PC-9 (cell line): ENCODE measurements around the gene SPARCL1. TPM values are rescaled to one million over a fixed set of nuclear protein-coding genes. Genes with fewer than 3 reads are reported as not detected.
A peak's percentile ranks its signal among the peaks of the same experiment; 100 is the strongest.
"Not testable (repeated sequence)": the region's sequence is repeated elsewhere in the genome, so short reads cannot be mapped to it uniquely, and the experiment has no call there.

ENCODE experiments used
- BruUV-seq: library from RNA; stranded (reverse); fragments of 400-500 nt; replicated peaks from 2 replicates; lab custom pipeline; 2021; lab: Mats Ljungman, UMichigan
- CTCF ChIA-PET: fragments of 300-600 bp; sonication (Branson Sonifier 250); formaldehyde crosslinking; loops from one replicate; lab custom pipeline; 2022; ENCODE audit warnings: antibody characterized with exemption; lab: Charles Lee
- POLR2A ChIA-PET: fragments of 300-600 bp; sonication (Branson Sonifier 250); formaldehyde crosslinking; loops from one replicate; lab custom pipeline; 2022; ENCODE audit warnings: antibody characterized with exemption; ENCODE audit not compliant: unreplicated experiment; lab: Charles Lee
- DNase-seq, 2 experiments: peaks; one replicate each; pipeline versions ENCODE4 v3.0.0 to v3.0.0-alpha.2; 2015 to 2022; ENCODE audit warnings: mixed read lengths in 1 of 2
- H2AFZ ChIP-seq: fragments of 200-600 bp; sonication (generic); 2 replicates; pipeline ENCODE4 v1.8.1; 2017; ENCODE audit warnings: antibody characterized with exemption
- H3F3A ChIP-seq: fragments of 200-600 bp; sonication (generic); 2 replicates; pipeline ENCODE4 v1.8.1; 2017; ENCODE audit warnings: antibody characterized with exemption, mild to moderate bottlenecking, low read depth; ENCODE audit not compliant: insufficient read depth
- H3K27ac ChIP-seq: fragments of 200-600 bp; sonication (generic); 2 replicates; pipeline ENCODE4 v1.6.1; 2016; ENCODE audit warnings: mixed run types
- H3K27me3 ChIP-seq: fragments of 200-600 bp; sonication (generic); 2 replicates; pipeline ENCODE4 v1.6.1; 2016; ENCODE audit warnings: low read depth, mixed run types; ENCODE audit not compliant: insufficient read depth
- H3K36me3 ChIP-seq: fragments of 200-600 bp; sonication (generic); 2 replicates; pipeline ENCODE4 v1.6.1; 2016; ENCODE audit warnings: low read depth, mixed run types
- H3K4me1 ChIP-seq: fragments of 200-600 bp; sonication (generic); replicated peaks from 2 replicates; pipeline ENCODE4 v1.6.1; 2016; ENCODE audit warnings: mixed run types; ENCODE audit not compliant: insufficient read depth
- H3K4me2 ChIP-seq: fragments of 200-600 bp; sonication (generic); 2 replicates; pipeline ENCODE4 v1.6.1; 2017; ENCODE audit warnings: mixed run types
- H3K4me3 ChIP-seq: fragments of 200-600 bp; sonication (generic); 2 replicates; pipeline ENCODE4 v1.6.1; 2016; ENCODE audit warnings: mixed run types
- H3K79me2 ChIP-seq: fragments of 200-600 bp; sonication (generic); 2 replicates; pipeline ENCODE4 v1.6.1; 2017; ENCODE audit warnings: low read depth, mixed run types
- H3K9me2 ChIP-seq: fragments of 200-600 bp; sonication (generic); 2 replicates; pipeline ENCODE4 v1.8.1; 2017; ENCODE audit warnings: mild to moderate bottlenecking; ENCODE audit not compliant: insufficient read depth
- H3K9me3 ChIP-seq: fragments of 200-600 bp; sonication (generic); 2 replicates; pipeline ENCODE4 v1.8.1; 2016; ENCODE audit warnings: low read depth; ENCODE audit not compliant: insufficient read depth
- H4K20me1 ChIP-seq: fragments of 200-600 bp; sonication (generic); 2 replicates; pipeline ENCODE4 v1.8.1; 2017; ENCODE audit not compliant: insufficient read depth
- CTCF ChIP-seq: fragments of 200-600 bp; sonication (generic); conservative IDR thresholded peaks from 2 replicates; pipeline ENCODE4 v1.6.1; 2017; ENCODE audit warnings: mixed run types, antibody characterized with exemption, mild to moderate bottlenecking, moderate library complexity
- EZH2 ChIP-seq: fragments of 200-600 bp; sonication (generic); IDR thresholded peaks from 2 replicates; pipeline ENCODE4 v1.8.0; 2017; ENCODE audit warnings: antibody characterized with exemption, low read depth
- intact Hi-C: fragments of 100-400 bp; cut with micrococcal nuclease; formaldehyde crosslinking; loops from one replicate; pipeline ENCODE4 v1.10.0; 2022; ENCODE audit not compliant: unreplicated experiment
- total RNA-seq: library from RNA; stranded (reverse); gene quantifications from 2 replicates; pipeline ENCODE4 v1.2.3, GENCODE V29; 2021

Gene SPARCL1
- total RNA-seq, 1 experiment from 2014 or later: not detected

DNA sequence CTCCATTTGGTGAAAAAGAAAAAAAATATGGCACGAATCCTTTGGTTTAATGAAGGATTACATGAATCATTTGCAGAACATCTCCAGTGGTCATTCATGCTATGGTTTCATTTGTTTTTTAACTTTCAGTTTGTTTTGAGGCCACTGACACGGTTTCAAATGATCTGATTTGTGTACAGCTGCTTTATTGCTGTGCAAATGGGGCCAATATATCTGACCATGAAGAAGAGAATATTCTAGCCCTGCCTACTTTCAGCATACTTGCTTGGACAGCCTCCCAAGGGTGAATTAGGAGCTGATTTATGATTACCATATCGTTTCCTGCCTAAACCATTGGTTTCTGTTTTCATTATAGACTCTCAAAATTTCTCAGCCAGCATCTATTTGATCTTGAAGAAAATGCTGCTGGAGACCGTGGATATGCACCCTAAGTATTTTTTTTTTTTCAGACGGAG, 30.7 kb downstream of the SPARCL1 start:
- CTCF ChIA-PET: interaction anchor here (0.7 kb wide), 1 partner anchor 1126 kb away, joined by 4 read pairs; no protein-coding TSS in a partner anchor
- H3K36me3 ChIP-seq: no peaks in the 10 kb centered on the region
- no peaks in the 10 kb centered on the region for H3K27me3 ChIP-seq
- no peak overlapping the region for H3K4me3 ChIP-seq
- POLR2A ChIA-PET: no interaction called here
- no peaks in the 10 kb centered on the region for H3F3A ChIP-seq
- no peaks in the 10 kb centered on the region for H4K20me1 ChIP-seq
- TF ChIP-seq EZH2: no peak
- no peak overlapping the region for H3K27ac ChIP-seq
- no peak for DNase-seq
- intact Hi-C loops: no loop called here
- BruUV-seq: no TSS peak
- H3K9me3 ChIP-seq: no peaks in the 10 kb centered on the region
- no peak overlapping the region for H2AFZ ChIP-seq
- H3K4me2 ChIP-seq: no peak overlapping the region
- H3K9me2 ChIP-seq: no peaks in the 10 kb centered on the region
- H3K79me2 ChIP-seq: no peaks in the 10 kb centered on the region
- no peaks in the 10 kb centered on the region for H3K4me1 ChIP-seq

DNA sequence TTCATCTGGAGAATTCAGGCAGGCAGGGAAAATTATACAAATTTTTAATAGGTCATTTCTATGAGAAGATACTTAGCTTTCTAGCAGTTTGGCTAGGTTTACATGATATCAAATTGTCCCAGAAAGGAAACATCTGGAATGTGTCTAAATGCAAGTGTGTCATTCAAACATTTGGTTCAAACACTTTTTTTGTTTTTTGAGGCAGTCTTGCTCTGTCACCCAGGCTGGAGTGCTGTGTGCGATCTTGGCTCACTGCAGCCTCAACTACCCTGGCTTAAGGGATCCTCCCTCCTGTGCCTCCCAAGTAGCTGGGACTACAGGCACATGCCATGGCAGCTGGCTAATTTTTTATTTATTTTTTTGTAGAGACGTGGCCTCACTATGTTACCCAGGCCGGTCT, 31.6 kb downstream of the SPARCL1 start:
- H3K4me3 ChIP-seq: no peak overlapping the region
- no peaks in the 10 kb centered on the region for H3K4me1 ChIP-seq
- CTCF ChIA-PET: interaction anchor here (1.0 kb wide), 1 partner anchor 352 kb away, joined by 3 read pairs; no protein-coding TSS in a partner anchor
- no peak overlapping the region for H3K27ac ChIP-seq
- H3K27me3 ChIP-seq: no peaks in the 10 kb centered on the region
- H3K9me2 ChIP-seq: no peaks in the 10 kb centered on the region
- H4K20me1 ChIP-seq: no peaks in the 10 kb centered on the region
- H3K79me2 ChIP-seq: no peaks in the 10 kb centered on the region
- DNase-seq: no peak
- BruUV-seq: no TSS peak
- no peak overlapping the region for H2AFZ ChIP-seq
- H3F3A ChIP-seq: no peaks in the 10 kb centered on the region
- TF ChIP-seq CTCF: no peak
- TF ChIP-seq EZH2: no peak
- H3K4me2 ChIP-seq: no peak overlapping the region
- POLR2A ChIA-PET: no interaction called here
- H3K36me3 ChIP-seq: no peaks in the 10 kb centered on the region
- H3K9me3 ChIP-seq: no peaks in the 10 kb centered on the region
- intact Hi-C loops: no loop called here

- H3K4me3 ChIP-seq: no peak overlapping the region
- no peaks in the 10 kb centered on the region for H3F3A ChIP-seq
- H2AFZ ChIP-seq: no peak overlapping the region
- DNase-seq: no peak
- H3K4me1 ChIP-seq: no peaks in the 10 kb centered on the region
- H3K79me2 ChIP-seq: no peaks in the 10 kb centered on the region
- H3K9me2 ChIP-seq: no peaks in the 10 kb centered on the region
- no peak overlapping the region for H3K27ac ChIP-seq
- no peaks in the 10 kb centered on the region for H3K9me3 ChIP-seq
- intact Hi-C loops: no loop called here
- no TSS peak for BruUV-seq
- H3K4me2 ChIP-seq: no peak overlapping the region
- ChIA-PET POLR2A (no interaction called here), CTCF (interaction anchor here (1.0 kb wide), 1 partner anchor 352 kb away, joined by 3 read pairs; no protein-coding TSS in a partner anchor)
- H4K20me1 ChIP-seq: no peaks in the 10 kb centered on the region
- no peaks in the 10 kb centered on the region for H3K27me3 ChIP-seq
- no peaks in the 10 kb centered on the region for H3K36me3 ChIP-seq
- TF ChIP-seq EZH2 (no peak), CTCF (peak; percentile 53)
These were observed 32.0 kb downstream of the SPARCL1 start for GRCh38 chr4:87497159-87497558.

- Histone ChIP-seq H3F3A (no peaks in the 10 kb centered on the region), H3K27ac (no peak overlapping the region), H3K4me2 (no peak overlapping the region), H3K4me1 (no peaks in the 10 kb centered on the region), H3K4me3 (no peak overlapping the region), H3K9me3 (no peaks in the 10 kb centered on the region), H3K9me2 (no peaks in the 10 kb centered on the region), H3K79me2 (no peaks in the 10 kb centered on the region), H4K20me1 (no peaks in the 10 kb centered on the region), H2AFZ (no peak overlapping the region), H3K27me3 (no peaks in the 10 kb centered on the region), H3K36me3 (no peaks in the 10 kb centered on the region)
- ChIA-PET CTCF (no interaction called here), POLR2A (no interaction called here)
- intact Hi-C loops: no loop called here
- no peak for DNase-seq
- no TSS peak for BruUV-seq
- TF ChIP-seq EZH2 (no peak), CTCF (no peak)
These were observed 36.1 kb downstream of the SPARCL1 start for GRCh38 chr4:87493115-87493514.

- H3K4me3 ChIP-seq, H2AFZ ChIP-seq, H3K27ac ChIP-seq, intact Hi-C loops, H3K79me2 ChIP-seq, H3K36me3 ChIP-seq, H4K20me1 ChIP-seq, POLR2A ChIA-PET, H3K9me2 ChIP-seq, BruUV-seq, H3K4me2 ChIP-seq, H3F3A ChIP-seq, H3K27me3 ChIP-seq, DNase-seq, H3K4me1 ChIP-seq, CTCF ChIA-PET, H3K9me3 ChIP-seq: not testable (repeated sequence)
These were observed 37.3 kb downstream of the SPARCL1 start for GRCh38 chr4:87491851-87492250.
